AG09309 (cell line): ENCODE results near the gene SLC5A4.

Experiments used
- DNase-seq: peaks from one replicate; pipeline ENCODE4 v3.0.0-alpha.2; 2010; ENCODE audit warnings: low read depth
- H3K4me3 ChIP-seq: 2 replicates; pipeline ENCODE4 v1.5.1; 2011; ENCODE audit warnings: mild to moderate bottlenecking, low read depth, low read length, moderate library complexity; ENCODE audit not compliant: control insufficient read depth
- CTCF ChIP-seq: IDR thresholded peaks from 2 replicates; pipeline ENCODE4 v1.5.1; 2011; ENCODE audit warnings: mild to moderate bottlenecking, low read depth, low read length, inconsistent platforms; ENCODE audit not compliant: insufficient read depth, control insufficient read depth; ENCODE audit errors: missing control alignments

The SLC5A4 gene

DNA sequence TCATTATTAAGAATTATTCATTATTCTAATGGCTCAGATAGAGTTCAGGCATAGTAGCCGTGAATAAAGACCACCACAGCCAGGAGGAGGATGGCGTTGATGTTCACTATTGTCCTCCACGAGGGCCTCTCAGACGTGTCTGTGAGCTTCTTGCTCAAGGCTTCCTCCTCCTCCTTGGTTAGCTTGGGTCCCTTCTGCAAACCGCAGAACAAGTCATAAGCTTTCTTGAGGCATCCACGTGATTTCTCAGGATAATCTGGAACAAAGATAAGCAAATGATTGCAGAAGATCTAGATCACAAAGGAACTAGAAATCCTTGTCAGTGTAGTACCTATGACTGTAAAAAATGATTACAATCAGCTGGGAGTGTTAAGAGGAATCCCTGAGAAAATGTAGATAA is 36.7 kb downstream of the SLC5A4 start:
- DNase-seq: no peak
- H3K4me3 ChIP-seq: no peak overlapping the region
- no peak for TF ChIP-seq CTCF

DNA sequence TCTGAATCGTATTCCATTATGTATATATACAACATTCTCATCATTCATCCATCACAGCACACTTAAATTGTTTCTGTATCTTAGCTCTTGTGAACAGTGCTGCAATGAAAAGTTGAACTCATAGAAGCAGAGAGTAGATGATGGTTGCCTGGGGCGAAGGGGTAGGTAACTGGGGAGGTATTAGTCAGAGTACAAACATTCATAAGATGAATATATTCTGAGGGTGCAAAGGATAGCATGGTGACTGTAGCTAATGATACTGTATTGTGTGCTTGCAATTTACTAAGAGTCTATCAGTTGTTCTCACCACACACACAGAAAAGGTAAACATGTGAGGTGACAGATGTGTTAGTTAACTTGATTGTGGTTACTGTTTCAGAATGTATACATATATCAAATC is 37.7 kb downstream of the SLC5A4 start:
- DNase-seq: no peak
- H3K4me3 ChIP-seq: no peak overlapping the region
- no peak for TF ChIP-seq CTCF

DNA sequence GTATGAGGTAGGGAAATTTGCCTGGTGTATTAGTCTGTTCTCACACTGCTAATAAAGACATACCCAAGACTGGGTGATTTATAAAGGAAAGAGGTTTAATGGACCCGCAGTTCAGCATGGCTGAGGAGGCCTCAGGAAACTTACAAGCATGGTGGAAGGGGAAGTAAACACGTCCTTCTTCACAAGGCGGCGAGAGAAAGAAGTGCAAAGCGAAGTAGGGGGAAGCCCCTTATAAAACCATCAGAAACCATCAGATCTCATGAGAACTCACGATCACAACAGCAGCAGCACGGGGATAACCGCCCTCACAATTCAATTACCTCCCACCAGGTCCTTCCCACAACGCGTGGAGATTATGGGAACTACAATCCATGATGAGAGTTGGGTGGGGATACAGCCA is 38.2 kb downstream of the SLC5A4 start:
- DNase-seq: no peak
- TF ChIP-seq CTCF: no peak
- no peak overlapping the region for H3K4me3 ChIP-seq

GRCh38 chr22:32211011-32211410 is 44.1 kb downstream of the SLC5A4 start:
- H3K4me3 ChIP-seq: no peak overlapping the region
- no peak for TF ChIP-seq CTCF
- DNase-seq: no peak

GRCh38 chr22:32208681-32209080 is 46.5 kb downstream of the SLC5A4 start:
- no peak overlapping the region for H3K4me3 ChIP-seq
- no peak for TF ChIP-seq CTCF

GRCh38 chr22:32207971-32208480 is 47.1 kb downstream of the SLC5A4 start:
- no peak for TF ChIP-seq CTCF
- no peak for DNase-seq
- no peak overlapping the region for H3K4me3 ChIP-seq

More at GRCh38 chr22:32208681-32209080, 46.5 kb downstream of the SLC5A4 start:
- no peak for DNase-seq
